NCI-H2196 treated with DMSO at 0.1 percent for 48 hours (cell line): ENCODE results near the gene SELENOM.
A peak's percentile ranks its signal among the peaks of the same experiment; 100 is the strongest.
"Not testable (repeated sequence)": the region's sequence is repeated elsewhere in the genome, so short reads cannot be mapped to it uniquely, and the experiment has no call there.

Experiments used
- DNase-seq: peaks from one replicate; lab custom pipeline; 2025; ENCODE audit not compliant: unreplicated experiment; lab: John Stamatoyannopoulos, UW

SELENOM gene

GRCh38 chr22:31106001-31106571 is 1.3 kb downstream of the SELENOM start:
- DNase-seq, result no peak

DNA sequence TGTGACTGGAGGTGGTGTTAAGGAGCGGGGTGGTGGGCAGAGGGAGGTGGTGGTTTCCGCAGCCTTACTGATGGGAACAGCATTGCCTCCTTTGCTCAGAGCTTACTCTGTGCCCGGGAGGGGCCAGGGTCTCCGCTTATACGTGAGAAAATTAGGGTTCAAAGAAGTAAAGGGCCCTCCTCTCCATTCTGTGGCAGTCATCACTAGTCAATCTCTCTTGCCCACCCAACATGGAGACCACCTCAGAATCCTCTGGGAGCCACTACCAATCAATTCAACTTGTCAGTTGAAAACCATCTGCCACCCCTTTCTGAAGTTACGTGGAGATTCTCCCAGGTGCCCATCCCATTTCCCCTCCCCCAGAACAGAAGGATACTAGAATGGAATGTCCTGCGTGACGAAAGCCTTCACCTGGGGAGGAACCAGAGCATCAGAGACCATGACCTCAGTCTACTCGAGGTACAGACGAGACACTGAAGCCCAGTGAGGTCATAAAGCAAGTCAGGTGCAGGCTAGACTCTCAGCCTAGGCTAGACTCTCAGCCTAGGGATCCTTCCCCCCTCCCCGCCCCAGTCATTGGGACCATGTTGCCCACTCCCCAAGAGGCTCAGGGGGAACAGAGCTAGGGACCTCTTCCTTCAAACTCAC is 2.0 kb downstream of the SELENOM start:
- DNase-seq, result no peak

DNA sequence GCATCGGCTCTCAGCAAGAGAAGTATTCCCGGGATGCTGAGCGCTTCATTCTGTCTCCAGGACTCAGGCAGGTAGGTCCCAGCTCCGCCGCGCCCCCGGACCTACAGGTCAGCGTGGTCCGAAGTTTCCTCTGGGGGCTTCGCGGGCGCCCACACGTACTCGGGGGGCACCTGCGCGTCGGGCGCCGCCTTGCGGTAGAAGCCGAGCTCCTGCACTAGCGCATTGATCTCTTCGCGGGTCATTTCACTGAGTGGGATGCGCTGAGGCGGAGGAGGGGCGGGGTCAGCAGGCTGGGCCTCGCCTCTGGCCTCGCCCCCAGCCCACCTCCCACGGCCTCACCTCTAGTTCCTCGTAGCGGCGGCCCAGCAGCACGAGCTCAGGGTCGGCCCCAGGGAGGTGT is 2.5 kb downstream of the SELENOM start:
- DNase-seq, result no peak

GRCh38 chr22:31103899-31104694 is 3.3 kb downstream of the SELENOM start:
- DNase-seq, result no peak

DNA sequence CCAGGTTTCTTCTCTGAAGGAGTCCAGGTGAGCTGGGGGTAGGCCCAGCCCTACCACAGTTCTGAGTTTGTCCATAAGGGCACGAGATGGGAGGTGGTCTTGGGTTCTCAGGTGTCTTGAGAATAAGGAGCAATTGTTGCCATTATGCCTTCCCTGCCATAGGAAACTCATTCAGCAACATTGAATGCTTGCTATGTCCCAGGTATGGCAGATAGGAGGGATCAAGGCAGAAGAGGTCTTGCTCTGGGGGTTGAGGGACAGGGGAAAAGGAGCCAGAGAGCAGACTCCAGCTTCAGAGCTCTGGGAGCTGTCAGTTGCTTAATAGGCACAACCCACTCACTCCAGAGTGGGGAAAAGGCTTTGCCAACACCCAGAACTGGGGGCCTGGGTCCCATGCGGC is 4.3 kb downstream of the SELENOM start:
- no peak for DNase-seq

GRCh38 chr22:31102441-31103081 is 4.8 kb downstream of the SELENOM start:
- DNase-seq, result no peak

- no peak for DNase-seq
These were observed 6.4 kb downstream of the SELENOM start for GRCh38 chr22:31100762-31101525.

- no peak for DNase-seq
These were observed 7.3 kb downstream of the SELENOM start for GRCh38 chr22:31099841-31100761.

DNA sequence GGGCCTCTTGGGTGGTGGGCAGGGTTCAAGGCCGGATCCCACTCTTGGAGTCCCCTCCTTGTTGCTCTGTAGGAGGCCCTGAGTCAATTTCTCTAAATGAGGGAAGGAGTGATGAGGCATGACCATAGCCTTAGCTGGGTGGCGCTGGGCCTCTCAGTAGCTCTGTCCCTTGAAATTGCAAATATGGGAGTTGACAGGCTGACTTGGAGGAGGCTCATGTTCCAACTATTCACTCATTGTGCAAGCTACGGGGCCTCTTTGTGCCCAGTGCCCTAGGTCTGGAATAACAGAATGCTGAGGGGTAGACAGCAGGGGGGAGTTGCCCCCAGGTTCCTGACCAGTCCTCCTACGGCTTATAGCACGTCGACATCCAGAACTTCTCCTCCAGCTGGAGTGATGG is 8.0 kb downstream of the SELENOM start:
- DNase-seq, result no peak

DNA sequence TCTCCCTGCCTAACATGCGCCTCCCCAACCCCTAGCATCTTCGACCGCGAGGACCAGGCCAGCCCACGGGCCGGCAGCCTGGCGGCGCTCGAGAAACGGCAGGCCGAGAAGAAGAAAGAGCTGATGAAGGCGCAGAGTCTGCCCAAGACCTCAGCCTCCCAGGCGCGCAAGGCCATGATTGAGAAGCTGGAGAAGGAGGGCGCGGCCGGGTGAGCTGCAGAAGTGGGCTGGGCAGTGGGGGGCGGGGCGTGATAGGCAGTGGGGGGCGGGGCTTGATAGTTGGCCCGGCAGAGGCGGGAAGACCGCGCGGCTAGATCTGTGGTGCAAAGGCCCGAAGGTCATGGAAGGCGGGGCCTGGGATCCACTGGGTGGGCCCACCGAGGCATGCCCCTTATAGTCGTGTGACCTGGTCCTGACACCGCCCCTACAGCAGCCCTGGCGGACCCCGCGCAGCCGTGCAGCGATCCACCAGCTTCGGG is 8.7 kb downstream of the SELENOM start:
- DNase-seq, result no peak

- DNase-seq, result no peak
These were observed 9.3 kb downstream of the SELENOM start for GRCh38 chr22:31097941-31098631.

GRCh38 chr22:31097539-31097938 is 9.8 kb downstream of the SELENOM start:
- not testable (repeated sequence) for DNase-seq

DNA sequence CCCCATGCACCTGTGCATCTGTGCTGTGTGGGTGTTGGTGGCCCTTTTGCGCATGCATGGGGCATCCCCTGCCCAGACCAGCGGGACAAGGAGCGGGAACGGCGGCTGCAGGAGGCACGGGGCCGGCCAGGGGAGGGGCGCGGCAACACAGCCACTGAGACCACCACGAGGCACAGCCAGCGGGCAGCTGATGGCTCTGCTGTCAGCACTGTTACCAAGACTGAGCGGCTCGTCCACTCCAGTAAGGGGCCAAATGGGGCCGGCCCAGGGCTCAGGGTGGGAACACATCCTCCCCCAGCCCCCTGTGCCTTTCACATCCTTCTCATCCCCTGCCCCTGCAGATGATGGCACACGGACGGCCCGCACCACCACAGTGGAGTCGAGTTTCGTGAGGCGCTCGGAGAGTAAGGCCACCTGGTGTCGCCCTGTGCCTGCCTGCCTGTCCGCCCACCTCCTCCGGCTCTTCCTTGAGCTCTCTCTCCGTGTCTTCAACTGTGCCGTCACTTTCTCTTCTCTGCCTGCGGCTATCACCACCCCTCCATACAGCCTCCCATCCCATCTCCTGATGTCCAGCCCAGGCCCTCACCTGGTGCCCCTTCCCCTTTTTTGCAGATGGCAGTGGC is 10.6 kb downstream of the SELENOM start:
- no peak for DNase-seq

GRCh38 chr22:31095637-31096249 is 11.6 kb downstream of the SELENOM start:
- DNase-seq, result no peak

- no peak for DNase-seq
These were observed 12.6 kb downstream of the SELENOM start for GRCh38 chr22:31094741-31095140.

DNA sequence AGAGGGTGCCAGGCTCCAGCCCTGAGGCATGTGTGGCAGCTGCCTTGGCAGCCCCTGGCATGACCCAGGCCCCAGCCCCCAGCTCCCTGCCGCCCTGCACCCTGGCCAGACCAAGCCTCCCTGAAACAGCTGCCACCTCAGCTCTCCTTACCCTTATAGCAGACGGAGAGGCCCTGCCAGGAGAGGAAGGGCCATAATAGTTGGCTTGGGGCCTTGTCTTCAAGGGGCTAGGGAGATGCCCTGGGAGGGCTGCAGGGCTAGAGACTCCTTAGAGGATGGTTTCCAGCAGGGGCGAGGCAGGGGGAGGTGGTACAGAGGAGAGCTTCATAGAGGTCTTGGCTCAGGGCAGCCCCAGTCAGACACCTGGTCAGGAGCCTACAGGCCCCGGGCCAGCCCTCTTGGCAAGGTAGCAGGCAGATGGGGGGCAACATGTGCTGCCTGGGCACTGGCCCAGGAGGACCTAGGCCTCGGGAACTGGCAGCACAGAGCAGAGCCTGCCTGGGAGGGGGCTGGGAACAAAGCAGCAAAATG is 13.3 kb downstream of the SELENOM start:
- peak; percentile 12 for DNase-seq

GRCh38 chr22:31093086-31093850 is 14.1 kb downstream of the SELENOM start:
- DNase-seq, result peak; percentile 10
